Measurements from ENCODE around the gene LPIN1.

The LPIN1 gene

GRCh38 chr2:11802782-11803191 is 56.4 kb downstream of the LPIN1 start:
- TF ChIP-seq, protein P1, sequence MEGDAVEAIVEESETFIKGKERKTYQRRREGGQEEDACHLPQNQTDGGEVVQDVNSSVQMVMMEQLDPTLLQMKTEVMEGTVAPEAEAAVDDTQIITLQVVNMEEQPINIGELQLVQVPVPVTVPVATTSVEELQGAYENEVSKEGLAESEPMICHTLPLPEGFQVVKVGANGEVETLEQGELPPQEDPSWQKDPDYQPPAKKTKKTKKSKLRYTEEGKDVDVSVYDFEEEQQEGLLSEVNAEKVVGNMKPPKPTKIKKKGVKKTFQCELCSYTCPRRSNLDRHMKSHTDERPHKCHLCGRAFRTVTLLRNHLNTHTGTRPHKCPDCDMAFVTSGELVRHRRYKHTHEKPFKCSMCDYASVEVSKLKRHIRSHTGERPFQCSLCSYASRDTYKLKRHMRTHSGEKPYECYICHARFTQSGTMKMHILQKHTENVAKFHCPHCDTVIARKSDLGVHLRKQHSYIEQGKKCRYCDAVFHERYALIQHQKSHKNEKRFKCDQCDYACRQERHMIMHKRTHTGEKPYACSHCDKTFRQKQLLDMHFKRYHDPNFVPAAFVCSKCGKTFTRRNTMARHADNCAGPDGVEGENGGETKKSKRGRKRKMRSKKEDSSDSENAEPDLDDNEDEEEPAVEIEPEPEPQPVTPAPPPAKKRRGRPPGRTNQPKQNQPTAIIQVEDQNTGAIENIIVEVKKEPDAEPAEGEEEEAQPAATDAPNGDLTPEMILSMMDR (IDR thresholded peaks at IDR 0.05; ENCODE audit: extremely low read depth, missing control alignments) = no peak

DNA sequence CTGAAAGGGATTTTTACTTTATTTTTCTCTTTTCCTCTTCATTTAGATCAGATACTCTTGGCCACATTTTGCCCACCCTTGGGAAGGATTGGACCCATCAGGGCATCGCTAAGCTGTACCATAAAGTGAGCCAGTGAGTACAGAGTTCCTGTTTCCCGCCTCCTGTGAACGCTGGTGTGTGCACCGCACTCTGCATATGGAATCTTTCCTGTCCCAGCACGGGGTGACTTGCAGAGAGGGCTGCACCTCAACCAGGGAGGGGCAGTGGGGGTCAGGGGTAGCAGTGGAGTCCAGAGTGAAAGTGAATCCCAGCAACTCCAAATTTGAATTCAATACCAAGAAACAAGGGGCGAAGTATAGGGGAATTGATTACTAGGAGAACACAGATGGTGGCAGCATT is 58.6 kb downstream of the LPIN1 start:
- no peak for DNase-seq (ENCODE audit: low spot score)
- TF ChIP-seq, protein P1 (IDR thresholded peaks at IDR 0.05; ENCODE audit: extremely low read depth, missing control alignments) = no peak

More at GRCh38 chr2:11802782-11803191, 56.4 kb downstream of the LPIN1 start:
- DNase-seq (ENCODE audit: low spot score) = no peak

- TF ChIP-seq, protein P1 (IDR thresholded peaks at IDR 0.05; ENCODE audit: extremely low read depth, missing control alignments) = no peak
- no peak for DNase-seq (ENCODE audit: low spot score)
Measured at GRCh38 chr2:11805920-11806319, 59.5 kb downstream of the LPIN1 start.

DNA sequence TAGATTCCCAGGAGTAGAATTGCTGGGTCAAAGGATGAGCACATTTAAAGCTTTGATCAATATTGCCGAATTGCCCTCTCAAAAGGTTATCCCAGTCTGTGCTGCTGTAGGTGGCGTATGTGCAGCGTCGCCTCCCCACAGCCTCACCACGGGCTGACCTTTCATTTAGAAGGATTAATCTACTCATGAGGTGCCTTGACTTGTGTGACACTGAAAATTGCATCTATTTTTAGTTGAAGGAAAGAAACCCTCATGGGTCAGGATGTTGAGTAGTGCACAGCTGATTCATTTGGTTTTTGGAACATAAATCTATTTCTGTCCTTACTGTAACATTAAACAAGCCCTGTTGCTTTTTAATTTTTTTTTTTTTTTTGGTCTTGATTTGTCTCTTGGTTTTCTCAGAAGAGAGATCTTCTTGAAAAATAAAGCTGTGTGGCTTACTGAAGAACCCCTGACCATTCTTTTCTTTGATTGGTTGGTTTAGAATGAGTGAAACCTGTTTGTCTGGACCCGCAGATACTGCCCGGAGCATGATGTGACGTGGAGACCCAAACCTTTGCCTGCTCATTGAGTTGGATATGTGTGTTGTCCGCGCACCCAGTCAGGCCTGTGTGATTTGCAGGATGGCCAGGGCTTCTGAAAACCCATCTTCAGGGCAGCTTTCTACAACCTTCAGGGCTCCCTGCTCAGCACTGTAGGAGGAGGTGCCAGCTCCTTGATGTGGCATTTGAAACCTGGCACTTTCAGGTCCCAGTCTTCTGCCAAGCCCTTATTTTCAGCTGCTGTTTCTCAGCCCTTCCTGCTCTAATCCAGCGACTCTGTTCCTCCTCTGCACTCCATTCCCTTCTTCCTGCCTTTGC is 61.0 kb downstream of the LPIN1 start:
- DNase-seq (ENCODE audit: low spot score) = no peak

DNA sequence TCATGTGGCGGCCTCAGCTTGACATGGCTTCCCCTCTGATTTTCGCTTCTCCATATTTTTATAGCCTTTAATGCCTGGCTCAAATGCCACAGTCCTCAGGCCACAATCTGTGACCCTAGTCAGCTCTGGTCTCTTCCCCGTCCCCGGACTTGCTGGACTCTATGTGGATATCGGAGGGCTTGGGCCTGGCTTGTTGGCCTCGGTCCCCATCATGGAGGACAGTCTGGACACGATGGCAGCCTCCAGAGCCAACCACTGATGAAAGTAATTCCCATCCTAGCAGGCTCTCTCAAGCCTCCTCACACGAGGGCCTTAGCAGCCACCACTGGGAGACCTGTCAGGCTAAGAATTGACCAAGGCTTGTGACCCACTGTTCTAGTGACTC is 61.6 kb downstream of the LPIN1 start:
- TF ChIP-seq, protein P1 (IDR thresholded peaks at IDR 0.05; ENCODE audit: extremely low read depth, missing control alignments) = no peak
- DNase-seq (ENCODE audit: low spot score) = no peak

More for the DNA sequence above, 61.0 kb downstream of the LPIN1 start:
- TF ChIP-seq, protein P1 (IDR thresholded peaks at IDR 0.05; ENCODE audit: extremely low read depth, missing control alignments) = no peak

- DNase-seq (ENCODE audit: low spot score) = no peak
Measured at GRCh38 chr2:11809586-11810236, 63.3 kb downstream of the LPIN1 start.

More at GRCh38 chr2:11809586-11810236, 63.3 kb downstream of the LPIN1 start:
- TF ChIP-seq, protein P1 (IDR thresholded peaks at IDR 0.05; ENCODE audit: extremely low read depth, missing control alignments) = no peak
